Hepatocyte (in vitro differentiated cells): ENCODE results near the gene GPC3.

Experiments
- EZH2 ChIP-seq: fragments of 200-600 bp; sonication (generic); IDR thresholded peaks from 2 replicates; pipeline ENCODE4 v1.6.1; 2016; ENCODE audit warnings: antibody characterized with exemption, mild to moderate bottlenecking, borderline replicate concordance
- EZH2phosphoT487 ChIP-seq: fragments of 200-600 bp; sonication (generic); IDR thresholded peaks from one replicate; pipeline ENCODE4 v1.6.1; 2018; ENCODE audit warnings: antibody characterized with exemption, mild to moderate bottlenecking, low read depth, moderate library complexity; ENCODE audit not compliant: unreplicated experiment, severe bottlenecking
- TF ChIP-seq, protein P1 (sequence below): fragments of 200-600 bp; sonication (generic); IDR thresholded peaks from 2 replicates; pipeline ENCODE4 v1.5.1; 2016; ENCODE audit warnings: antibody characterized with exemption, mild to moderate bottlenecking; ENCODE audit not compliant: poor library complexity

DNA sequence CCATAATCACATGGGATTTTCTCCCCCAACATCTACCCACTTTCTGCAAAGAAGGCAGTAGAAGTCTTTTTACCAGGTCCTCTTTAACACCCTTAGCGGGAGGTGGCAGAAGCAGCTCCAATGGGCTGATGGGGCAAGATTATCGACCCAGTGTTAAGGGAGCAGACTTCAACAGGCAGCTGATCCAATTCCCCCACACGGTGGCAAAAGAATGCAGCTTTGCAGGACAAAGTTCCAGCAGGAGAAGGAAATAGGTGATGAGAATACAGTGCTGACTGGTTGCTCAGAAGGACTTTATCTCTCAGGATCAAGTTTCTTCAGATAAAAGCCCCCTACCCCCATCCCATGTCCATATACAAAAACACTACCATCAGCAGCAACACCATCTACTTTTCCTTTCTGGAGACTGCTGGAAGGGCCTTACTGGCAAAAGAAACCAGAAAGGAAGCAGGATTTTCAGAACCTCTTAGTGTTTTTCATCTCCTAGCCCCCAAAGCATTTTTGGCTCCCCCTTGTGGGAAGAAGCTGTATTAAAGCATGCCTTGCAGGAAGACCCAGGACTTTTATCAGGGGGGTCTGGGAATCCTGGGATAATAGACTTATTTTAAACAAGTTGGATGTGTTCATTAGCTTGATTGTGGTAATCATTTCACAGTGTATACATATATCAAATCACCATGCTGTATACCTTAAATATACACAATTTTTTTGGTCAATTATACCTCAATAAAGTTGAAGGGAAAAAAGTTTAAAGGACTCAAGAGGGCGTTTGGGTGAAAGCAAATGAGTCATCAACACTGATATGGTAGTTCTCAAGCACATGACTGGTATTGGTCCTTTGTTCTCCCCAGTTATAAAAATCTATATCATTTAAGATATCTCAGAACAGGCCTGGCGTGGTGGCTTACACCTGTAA, 146.4 kb downstream of the GPC3 start:
- TF ChIP-seq, protein P1, sequence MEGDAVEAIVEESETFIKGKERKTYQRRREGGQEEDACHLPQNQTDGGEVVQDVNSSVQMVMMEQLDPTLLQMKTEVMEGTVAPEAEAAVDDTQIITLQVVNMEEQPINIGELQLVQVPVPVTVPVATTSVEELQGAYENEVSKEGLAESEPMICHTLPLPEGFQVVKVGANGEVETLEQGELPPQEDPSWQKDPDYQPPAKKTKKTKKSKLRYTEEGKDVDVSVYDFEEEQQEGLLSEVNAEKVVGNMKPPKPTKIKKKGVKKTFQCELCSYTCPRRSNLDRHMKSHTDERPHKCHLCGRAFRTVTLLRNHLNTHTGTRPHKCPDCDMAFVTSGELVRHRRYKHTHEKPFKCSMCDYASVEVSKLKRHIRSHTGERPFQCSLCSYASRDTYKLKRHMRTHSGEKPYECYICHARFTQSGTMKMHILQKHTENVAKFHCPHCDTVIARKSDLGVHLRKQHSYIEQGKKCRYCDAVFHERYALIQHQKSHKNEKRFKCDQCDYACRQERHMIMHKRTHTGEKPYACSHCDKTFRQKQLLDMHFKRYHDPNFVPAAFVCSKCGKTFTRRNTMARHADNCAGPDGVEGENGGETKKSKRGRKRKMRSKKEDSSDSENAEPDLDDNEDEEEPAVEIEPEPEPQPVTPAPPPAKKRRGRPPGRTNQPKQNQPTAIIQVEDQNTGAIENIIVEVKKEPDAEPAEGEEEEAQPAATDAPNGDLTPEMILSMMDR: peak; percentile 36
- no peak for TF ChIP-seq EZH2
- TF ChIP-seq EZH2phosphoT487: no peak
